Immature natural killer cell (primary cell): ENCODE results near the gene PAPOLA. TPM values are rescaled to one million over a fixed set of nuclear protein-coding genes. Genes with fewer than 3 reads are reported as not detected.

ENCODE experiments used
- DNase-seq, 3 donors: peaks; one replicate each; pipeline ENCODE4 v3.0.0; 2022; ENCODE audit warnings: mixed read lengths in 1 of 3
- H3K27ac Mint-ChIP-seq, 6 donors: one replicate each; pipeline ENCODE4 v1.8.0; 2020; ENCODE audit warnings: mixed read lengths in 6 of 6, mild to moderate bottlenecking in 5 of 6, inconsistent platforms in 4 of 6, moderate library complexity in 3 of 6
- H3K27me3 Mint-ChIP-seq, 3 donors: one replicate each; pipeline ENCODE4 v1.8.0; 2020 to 2021; ENCODE audit warnings: low read depth in 3 of 3, mild to moderate bottlenecking in 3 of 3, mixed read lengths in 3 of 3, moderate library complexity in 3 of 3, inconsistent platforms in 1 of 3
- H3K36me3 Mint-ChIP-seq, 3 donors: one replicate each; pipeline ENCODE4 v1.8.0; 2020; ENCODE audit warnings: mixed read lengths in 3 of 3, inconsistent platforms in 2 of 3, mild to moderate bottlenecking in 2 of 3
- H3K4me1 Mint-ChIP-seq, 2 donors: one replicate each; pipeline ENCODE4 v1.8.0; 2020; ENCODE audit warnings: inconsistent platforms in 2 of 2, mild to moderate bottlenecking in 2 of 2, mixed read lengths in 2 of 2, moderate library complexity in 1 of 2
- H3K4me3 Mint-ChIP-seq, 5 donors: one replicate each; pipeline ENCODE4 v1.8.0; 2020; ENCODE audit warnings: mild to moderate bottlenecking in 5 of 5, mixed read lengths in 5 of 5, inconsistent platforms in 3 of 5, moderate library complexity in 3 of 5
- H3K9me3 Mint-ChIP-seq, 6 donors: one replicate each; pipeline ENCODE4 v1.8.0; 2020; ENCODE audit warnings: mild to moderate bottlenecking in 6 of 6, mixed read lengths in 6 of 6, inconsistent platforms in 4 of 6, moderate library complexity in 3 of 6
- polyA plus RNA-seq, 3 donors: library from polyadenylated mRNA; unstranded; fragments of 300-500 nt; fragmentation: Illumina TruSeq; gene quantifications; one replicate each; pipeline ENCODE4 v1.2.3, GENCODE V29; 2021

PAPOLA gene
- polyA plus RNA-seq, 3 donors from 2014 or later, result 65.8 to 77.1 (median 73.0) TPM

GRCh38 chr14:96579358-96579757 is 77.2 kb downstream of the PAPOLA start:
- Mint-ChIP-seq H3K4me3 (no peak overlapping the region), H3K4me1 (peaks cover 40 to 51% of the 10 kb centered on the region in 2 donors), H3K27me3 (no peaks in the 10 kb centered on the region), H3K27ac (no peak overlapping the region), H3K9me3 (no peaks in the 10 kb centered on the region), H3K36me3 (no peaks in the 10 kb centered on the region)
- no peak for DNase-seq

- no peak overlapping the region for H3K27ac Mint-ChIP-seq
- DNase-seq, result no peak
- no peak overlapping the region for H3K4me3 Mint-ChIP-seq
- H3K27me3 Mint-ChIP-seq, result no peaks in the 10 kb centered on the region
- H3K36me3 Mint-ChIP-seq, result no peaks in the 10 kb centered on the region
- peaks cover 40 to 51% of the 10 kb centered on the region in 2 donors for H3K4me1 Mint-ChIP-seq
- H3K9me3 Mint-ChIP-seq, result no peaks in the 10 kb centered on the region
Observed at GRCh38 chr14:96579855-96580254, 77.7 kb downstream of the PAPOLA start.

GRCh38 chr14:96580566-96580965 is 78.4 kb downstream of the PAPOLA start:
- H3K27ac Mint-ChIP-seq, result no peak overlapping the region
- no peaks in the 10 kb centered on the region for H3K9me3 Mint-ChIP-seq
- H3K4me3 Mint-ChIP-seq, result no peak overlapping the region
- DNase-seq, result no peak
- no peaks in the 10 kb centered on the region for H3K36me3 Mint-ChIP-seq
- H3K4me1 Mint-ChIP-seq, result peaks cover 38 to 50% of the 10 kb centered on the region in 2 donors
- H3K27me3 Mint-ChIP-seq, result no peaks in the 10 kb centered on the region

- H3K36me3 Mint-ChIP-seq, result no peaks in the 10 kb centered on the region
- H3K4me1 Mint-ChIP-seq, result peaks cover 37 to 45% of the 10 kb centered on the region in 2 donors
- peak overlapping the region in 1 of 6 donors; percentile 17 for H3K27ac Mint-ChIP-seq
- no peaks in the 10 kb centered on the region for H3K27me3 Mint-ChIP-seq
- no peak for DNase-seq
- no peaks in the 10 kb centered on the region for H3K9me3 Mint-ChIP-seq
- no peak overlapping the region for H3K4me3 Mint-ChIP-seq
Observed at GRCh38 chr14:96581026-96581425, 78.8 kb downstream of the PAPOLA start.

GRCh38 chr14:96581902-96582301 is 79.7 kb downstream of the PAPOLA start:
- Mint-ChIP-seq H3K27ac (no peak overlapping the region), H3K9me3 (no peaks in the 10 kb centered on the region), H3K27me3 (no peaks in the 10 kb centered on the region), H3K36me3 (no peaks in the 10 kb centered on the region), H3K4me3 (no peak overlapping the region), H3K4me1 (peaks cover 31 to 36% of the 10 kb centered on the region in 2 donors)
- no peak for DNase-seq

GRCh38 chr14:96582411-96582961 is 80.3 kb downstream of the PAPOLA start:
- Mint-ChIP-seq H3K27me3 (no peaks in the 10 kb centered on the region), H3K36me3 (no peaks in the 10 kb centered on the region), H3K27ac (no peak overlapping the region), H3K4me3 (no peak overlapping the region), H3K4me1 (peaks cover 25 to 30% of the 10 kb centered on the region in 2 donors), H3K9me3 (no peaks in the 10 kb centered on the region)
- DNase-seq, result no peak

GRCh38 chr14:96582995-96583394 is 80.8 kb downstream of the PAPOLA start:
- H3K4me1 Mint-ChIP-seq, result peaks cover 23 to 25% of the 10 kb centered on the region in 2 donors
- peaks cover 0 to 2% (median 0%) of the 10 kb centered on the region in 3 donors for H3K27me3 Mint-ChIP-seq
- H3K27ac Mint-ChIP-seq, result no peak overlapping the region
- no peaks in the 10 kb centered on the region for H3K9me3 Mint-ChIP-seq
- DNase-seq, result no peak
- no peaks in the 10 kb centered on the region for H3K36me3 Mint-ChIP-seq
- no peak overlapping the region for H3K4me3 Mint-ChIP-seq

GRCh38 chr14:96583569-96584041 is 81.4 kb downstream of the PAPOLA start:
- Mint-ChIP-seq H3K4me3 (no peak overlapping the region), H3K36me3 (no peaks in the 10 kb centered on the region), H3K27me3 (peaks cover 2 to 3% (median 3%) of the 10 kb centered on the region in 3 donors), H3K9me3 (no peaks in the 10 kb centered on the region), H3K4me1 (peaks cover 21 to 24% of the 10 kb centered on the region in 2 donors), H3K27ac (no peak overlapping the region)
- no peak for DNase-seq

GRCh38 chr14:96584199-96584906 is 82.2 kb downstream of the PAPOLA start:
- Mint-ChIP-seq H3K4me1 (peaks cover 19 to 23% of the 10 kb centered on the region in 2 donors), H3K27me3 (peaks cover 2 to 8% (median 5%) of the 10 kb centered on the region in 3 donors), H3K36me3 (no peaks in the 10 kb centered on the region), H3K4me3 (no peak overlapping the region), H3K9me3 (no peaks in the 10 kb centered on the region), H3K27ac (no peak overlapping the region)
- no peak for DNase-seq

GRCh38 chr14:96584907-96585671 is 82.9 kb downstream of the PAPOLA start:
- Mint-ChIP-seq H3K4me3 (no peak overlapping the region), H3K4me1 (peaks cover 19 to 23% of the 10 kb centered on the region in 2 donors), H3K36me3 (no peaks in the 10 kb centered on the region), H3K9me3 (no peaks in the 10 kb centered on the region), H3K27me3 (peaks cover 2 to 12% (median 5%) of the 10 kb centered on the region in 3 donors), H3K27ac (no peak overlapping the region)
- DNase-seq, result no peak

GRCh38 chr14:96585672-96586013 is 83.5 kb downstream of the PAPOLA start:
- Mint-ChIP-seq H3K27ac (no peak overlapping the region), H3K9me3 (no peaks in the 10 kb centered on the region), H3K4me1 (peaks cover 15 to 18% of the 10 kb centered on the region in 2 donors)

GRCh38 chr14:96586056-96586455 is 83.9 kb downstream of the PAPOLA start:
- DNase-seq, result no peak
- Mint-ChIP-seq H3K4me3 (no peak overlapping the region), H3K36me3 (no peaks in the 10 kb centered on the region), H3K4me1 (peaks cover 11 to 14% of the 10 kb centered on the region in 2 donors), H3K9me3 (no peaks in the 10 kb centered on the region), H3K27me3 (peaks cover 2 to 12% (median 5%) of the 10 kb centered on the region in 3 donors), H3K27ac (no peak overlapping the region)

More at GRCh38 chr14:96585672-96586013, 83.5 kb downstream of the PAPOLA start:
- Mint-ChIP-seq H3K4me3 (no peak overlapping the region), H3K27me3 (peaks cover 2 to 12% (median 5%) of the 10 kb centered on the region in 3 donors), H3K36me3 (no peaks in the 10 kb centered on the region)
- no peak for DNase-seq

- Mint-ChIP-seq H3K4me3 (no peak overlapping the region), H3K27ac (no peak overlapping the region), H3K4me1 (peaks cover 0 to 8% of the 10 kb centered on the region in 2 donors), H3K9me3 (no peaks in the 10 kb centered on the region), H3K27me3 (peaks cover 2 to 17% (median 5%) of the 10 kb centered on the region in 3 donors), H3K36me3 (no peaks in the 10 kb centered on the region)
- DNase-seq, result no peak
Observed at GRCh38 chr14:96586921-96587822, 85.0 kb downstream of the PAPOLA start.
